ENCODE data around the gene KCNC3. TPM values are rescaled to one million over a fixed set of nuclear protein-coding genes. Genes with fewer than 3 reads are reported as not detected.

The KCNC3 gene
- total RNA-seq, 3 donors from 2014 or later (not counting 1 experiment from before 2014, with no cell fraction given): 0.57 to 3.2 (median 0.68) TPM

- Histone ChIP-seq H3K4me1 (ENCODE audit: control insufficient read depth, insufficient read depth, low read length) (peaks cover 24% of the 10 kb centered on the region), H3K27ac (ENCODE audit: low read length) (no peak overlapping the region), H3K4me3 (ENCODE audit: low read length) (no peak overlapping the region), H3K27me3 (ENCODE audit: control insufficient read depth, insufficient read depth, low read length) (no peaks in the 10 kb centered on the region), H3K9me3 (ENCODE audit: control insufficient read depth, insufficient read depth, low read length) (no peaks in the 10 kb centered on the region), H3K36me3 (ENCODE audit: control insufficient read depth, insufficient read depth, low read length) (no peaks in the 10 kb centered on the region)
- peaks cover 18 to 19% of the 10 kb centered on the region in 2 donors for H3K4me1 Mint-ChIP-seq
- no peaks in the 10 kb centered on the region for H3K9me3 Mint-ChIP-seq
- intact Hi-C loops (cut with micrococcal nuclease): no loop called here
- no peak for TF ChIP-seq CTCF (IDR thresholded peaks at IDR 0.05)
- ATAC-seq: no peak
- H3K27me3 Mint-ChIP-seq (ENCODE audit: low read depth in 2 of 2): no peaks in the 10 kb centered on the region
- WGBS (ENCODE audit: insufficient coverage): 78% methylated on average over 7 of the region's 10 CpGs
- no peak for DNase-seq
- no peak overlapping the region for H3K4me3 Mint-ChIP-seq
- H3K27ac Mint-ChIP-seq: no peak overlapping the region
- H3K36me3 Mint-ChIP-seq: no peaks in the 10 kb centered on the region
Observed at GRCh38 chr19:50371914-50372475, 42.8 kb upstream of the KCNC3 start.

GRCh38 chr19:50368649-50369570 lies 39.7 kb upstream of the KCNC3 start:
- Mint-ChIP-seq H3K4me1 (peaks cover 18 to 20% of the 10 kb centered on the region in 2 donors), H3K27ac (peak overlapping the region; percentile 77 to 88), H3K27me3 (ENCODE audit: low read depth in 2 of 2) (no peaks in the 10 kb centered on the region), H3K36me3 (no peaks in the 10 kb centered on the region), H3K9me3 (no peaks in the 10 kb centered on the region), H3K4me3 (peak overlapping the region; percentile 89)
- Histone ChIP-seq H3K27ac (ENCODE audit: low read length) (peak overlapping the region; percentile 54), H3K27me3 (ENCODE audit: control insufficient read depth, insufficient read depth, low read length) (no peaks in the 10 kb centered on the region), H3K4me3 (ENCODE audit: low read length) (peak overlapping the region; percentile 70), H3K4me1 (ENCODE audit: control insufficient read depth, insufficient read depth, low read length) (peaks cover 36% of the 10 kb centered on the region), H3K9me3 (ENCODE audit: control insufficient read depth, insufficient read depth, low read length) (no peaks in the 10 kb centered on the region), H3K36me3 (ENCODE audit: control insufficient read depth, insufficient read depth, low read length) (no peaks in the 10 kb centered on the region)
- TF ChIP-seq CTCF (IDR thresholded peaks at IDR 0.05): peak; percentile 68
- intact Hi-C loops (cut with micrococcal nuclease): loop anchor here (1.0 kb wide), 2 partner anchors 45 to 92 kb away; no protein-coding TSS in a partner anchor
- ATAC-seq (peak; percentile 78 to 85 (median 79)), DNase-seq (peak; percentile 75 to 91)
- 11% methylated on average over 28 of the region's 34 CpGs for WGBS (ENCODE audit: insufficient coverage)

DNA sequence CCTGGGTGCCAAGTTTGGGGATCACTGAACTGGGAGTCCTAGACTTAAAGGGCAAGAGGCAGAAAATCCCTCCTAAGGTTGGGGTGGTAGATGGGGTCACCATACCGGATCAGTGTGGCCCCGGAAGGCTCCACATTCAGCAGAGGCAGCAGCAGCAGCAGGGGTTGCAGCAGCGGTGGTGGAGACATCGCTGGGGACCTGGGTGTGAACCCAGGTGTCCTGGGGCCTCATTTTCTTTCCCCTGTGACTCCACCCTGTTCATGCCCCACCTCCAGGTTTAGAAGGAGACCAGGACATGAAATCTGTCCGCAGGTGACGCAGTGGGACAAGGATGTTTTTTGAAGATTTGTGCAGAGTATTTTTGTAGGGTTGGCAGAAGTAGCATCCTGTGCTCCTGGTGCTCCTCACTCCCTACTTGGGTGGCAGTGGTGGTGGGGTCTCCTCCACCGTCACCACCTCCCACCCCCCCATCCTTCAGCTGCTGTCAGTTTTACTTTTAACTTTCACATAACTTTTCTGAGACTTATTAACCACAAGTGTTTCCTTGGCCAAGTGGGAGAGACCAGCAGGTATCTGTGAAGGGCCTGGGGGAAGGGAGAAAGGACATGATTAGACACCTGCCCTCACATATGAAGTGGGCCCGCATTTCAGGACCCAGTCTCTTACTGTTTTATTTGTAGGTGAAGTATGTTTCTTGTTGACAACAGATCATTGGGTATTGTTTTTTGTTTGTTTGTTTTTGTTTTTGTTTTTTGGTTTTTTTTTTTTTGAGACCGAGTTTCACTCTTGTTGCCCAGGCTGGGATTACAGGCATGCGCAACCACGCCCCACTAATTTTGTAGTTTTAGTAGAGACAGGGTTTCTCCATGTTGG lies 36.5 kb upstream of the KCNC3 start, which contains the start of gene NAPSA:
NAPSA (minus strand) TSS at position 206 of the 873 bp plus-strand sequence; CDS start at position 188, 18 bp downstream.
- Histone ChIP-seq H3K4me3 (ENCODE audit: low read length) (no peak within 1 kb of the TSS), H3K36me3 (ENCODE audit: control insufficient read depth, insufficient read depth, low read length) (no peaks in the 10 kb centered on the region), H3K27me3 (ENCODE audit: control insufficient read depth, insufficient read depth, low read length) (no peaks in the 10 kb centered on the region), H3K9me3 (ENCODE audit: control insufficient read depth, insufficient read depth, low read length) (no peaks in the 10 kb centered on the region), H3K4me1 (ENCODE audit: control insufficient read depth, insufficient read depth, low read length) (peaks cover 49% of the 10 kb centered on the region), H3K27ac (ENCODE audit: low read length) (peak within 1 kb of the TSS; percentile 3)
- H3K27ac Mint-ChIP-seq: peak within 1 kb of the TSS; percentile 69 to 85
- intact Hi-C loops (cut with micrococcal nuclease): no loop called here
- H3K36me3 Mint-ChIP-seq: no peaks in the 10 kb centered on the region
- WGBS (ENCODE audit: insufficient coverage): 75% methylated on average over 8 of the region's 11 CpGs
- no peak for TF ChIP-seq CTCF (IDR thresholded peaks at IDR 0.05)
- peaks cover 24 to 43% of the 10 kb centered on the region in 2 donors for H3K4me1 Mint-ChIP-seq
- no peaks in the 10 kb centered on the region for H3K9me3 Mint-ChIP-seq
- no peaks in the 10 kb centered on the region for H3K27me3 Mint-ChIP-seq (ENCODE audit: low read depth in 2 of 2)
- ATAC-seq (no peak), DNase-seq (peak in 1 of 2 donors; percentile 12)
- H3K4me3 Mint-ChIP-seq: peak within 1 kb of the TSS; percentile 58
